DOHH2 (cell line): Measurements from ENCODE around the gene EPS15.

ENCODE experiments used
- CTCF ChIP-seq: fragments of 200-600 bp; sonication (generic); IDR thresholded peaks from one replicate; pipeline ENCODE4 v1.5.1; 2014; ENCODE audit warnings: antibody characterized with exemption, mild to moderate bottlenecking, low read depth, low read length; ENCODE audit not compliant: poor library complexity, severe bottlenecking
- EZH2phosphoT487 ChIP-seq: fragments of 200-600 bp; sonication (generic); IDR thresholded peaks from 2 replicates; pipeline ENCODE4 v1.6.1; 2017; ENCODE audit warnings: borderline replicate concordance, mild to moderate bottlenecking, antibody characterized with exemption, low read length, moderate library complexity, mixed read lengths

- TF ChIP-seq CTCF (no peak), EZH2phosphoT487 (no peak)
Observed at GRCh38 chr1:51385776-51386175, 133.3 kb downstream of the EPS15 start.
